ENCODE results near the gene RASD2.

The RASD2 gene

GRCh38 chr22:35592418-35592967 lies 51.9 kb downstream of the RASD2 start:
- no peak for TF ChIP-seq CTCF (IDR thresholded peaks at IDR 0.05; ENCODE audit: low read depth, low read length, missing control alignments)
- Histone ChIP-seq H3K4me3 (ENCODE audit: low read depth, low read length) (no peak overlapping the region), H3K36me3 (replicated peaks) (no peaks in the 10 kb centered on the region), H3K27me3 (replicated peaks) (no peaks in the 10 kb centered on the region), H3K27ac (no peak overlapping the region)
- no peak for DNase-seq
- in situ Hi-C loops (cut with HindIII; ENCODE audit: low pct_ligation_motif_present, low sequenced_read_pairs), result loop anchor here (25.0 kb wide), 1 partner anchor 155 kb away; no protein-coding TSS in a partner anchor

GRCh38 chr22:35593071-35593890 lies 52.6 kb downstream of the RASD2 start:
- DNase-seq, result no peak
- no peaks in the 10 kb centered on the region for H3K27me3 ChIP-seq (replicated peaks)
- no peak for TF ChIP-seq CTCF (IDR thresholded peaks at IDR 0.05; ENCODE audit: low read depth, low read length, missing control alignments)
- H3K4me3 ChIP-seq (ENCODE audit: low read depth, low read length), result no peak overlapping the region
- H3K27ac ChIP-seq, result no peak overlapping the region
- in situ Hi-C loops (cut with HindIII; ENCODE audit: low pct_ligation_motif_present, low sequenced_read_pairs), result loop anchor here (25.0 kb wide), 1 partner anchor 156 kb away; no protein-coding TSS in a partner anchor
- no peaks in the 10 kb centered on the region for H3K36me3 ChIP-seq (replicated peaks)

GRCh38 chr22:35593891-35594470 lies 53.4 kb downstream of the RASD2 start:
- Histone ChIP-seq H3K4me3 (ENCODE audit: low read depth, low read length) (no peak overlapping the region), H3K36me3 (replicated peaks) (no peaks in the 10 kb centered on the region), H3K27me3 (replicated peaks) (no peaks in the 10 kb centered on the region), H3K27ac (no peak overlapping the region)
- DNase-seq, result no peak
- TF ChIP-seq CTCF (IDR thresholded peaks at IDR 0.05; ENCODE audit: low read depth, low read length, missing control alignments), result no peak
- in situ Hi-C loops (cut with HindIII; ENCODE audit: low pct_ligation_motif_present, low sequenced_read_pairs), result loop anchor here (25.0 kb wide), 1 partner anchor 157 kb away; no protein-coding TSS in a partner anchor

DNA sequence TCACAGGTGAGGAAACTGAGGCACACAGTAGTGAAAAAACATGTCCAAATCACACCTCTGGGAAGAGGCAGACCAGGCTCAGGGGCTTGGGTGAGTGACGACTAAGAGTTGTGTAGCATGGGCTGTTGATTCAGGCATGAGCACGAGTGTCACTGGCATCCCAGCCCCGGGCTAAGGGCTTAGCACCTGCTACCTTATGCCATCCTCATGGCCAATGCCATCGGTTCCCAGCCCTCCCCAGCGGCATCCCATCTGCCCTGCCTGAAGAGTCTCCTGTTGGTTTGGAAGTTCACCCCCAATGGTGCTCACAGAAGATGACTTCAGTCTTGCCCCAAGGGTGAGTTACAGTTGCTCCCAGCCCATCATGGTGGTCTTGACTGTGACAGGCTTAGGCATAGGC lies 54.1 kb downstream of the RASD2 start:
- no peak for DNase-seq
- in situ Hi-C loops (cut with HindIII; ENCODE audit: low pct_ligation_motif_present, low sequenced_read_pairs), result loop anchor here (25.0 kb wide), 1 partner anchor 157 kb away; no protein-coding TSS in a partner anchor
- Histone ChIP-seq H3K36me3 (replicated peaks) (no peaks in the 10 kb centered on the region), H3K27ac (no peak overlapping the region), H3K4me3 (ENCODE audit: low read depth, low read length) (no peak overlapping the region), H3K27me3 (replicated peaks) (no peaks in the 10 kb centered on the region)
- TF ChIP-seq CTCF (IDR thresholded peaks at IDR 0.05; ENCODE audit: low read depth, low read length, missing control alignments), result no peak

DNA sequence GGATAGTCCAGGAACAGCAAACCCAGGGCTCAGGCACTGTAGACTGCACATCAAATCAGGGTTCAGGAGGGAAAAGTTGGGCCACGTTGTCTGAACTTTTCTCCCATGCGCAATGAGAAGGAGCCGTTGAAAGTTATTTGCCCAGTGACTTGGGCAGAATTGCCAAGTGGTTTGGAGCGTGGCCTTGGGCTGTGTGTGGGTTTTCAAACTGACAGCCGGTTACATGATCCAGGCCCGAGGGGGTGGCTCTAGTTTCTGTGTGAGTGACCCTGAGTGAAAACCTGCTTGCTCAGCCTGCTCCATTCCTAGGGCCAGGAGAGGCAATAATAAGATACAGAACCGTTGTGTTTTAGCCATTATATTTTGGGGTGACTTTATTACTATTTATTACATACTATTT lies 56.2 kb downstream of the RASD2 start:
- Histone ChIP-seq H3K4me3 (ENCODE audit: low read depth, low read length) (no peak overlapping the region), H3K27me3 (replicated peaks) (no peaks in the 10 kb centered on the region), H3K36me3 (replicated peaks) (no peaks in the 10 kb centered on the region), H3K27ac (no peak overlapping the region)
- DNase-seq, result no peak
- TF ChIP-seq CTCF (IDR thresholded peaks at IDR 0.05; ENCODE audit: low read depth, low read length, missing control alignments), result no peak
- in situ Hi-C loops (cut with HindIII; ENCODE audit: low pct_ligation_motif_present, low sequenced_read_pairs), result loop anchor here (25.0 kb wide), 1 partner anchor 160 kb away; no protein-coding TSS in a partner anchor

Data from brain microvascular endothelial cell (primary cell).